ENCODE data around the gene NCK2. TPM values are rescaled to one million over a fixed set of nuclear protein-coding genes. Genes with fewer than 3 reads are reported as not detected.

Gene NCK2
- total and polyA plus RNA-seq, 9 of the 15 experiments (the other 6 are each of a cell fraction or from before 2014, with no cell fraction given) = 0.90 to 27.9 (median 15.9) TPM

GRCh38 chr2:105779394-105779793, 34.7 kb downstream of the NCK2 start:
- Histone ChIP-seq H3K9me3 (replicated peaks; ENCODE audit: control insufficient read depth, insufficient read depth, low read depth, low read length) (no peaks in the 10 kb centered on the region), H3K4me2 (ENCODE audit: insufficient read depth, low read length) (no peak overlapping the region), H3K9ac (ENCODE audit: insufficient read depth in 1 of 2, low read depth in 2 of 2, low read length in 2 of 2) (no peak overlapping the region; a peak in 1 of 4 replicates), H3K79me2 (ENCODE audit: control insufficient read depth, insufficient read depth, low read length) (no peaks in the 10 kb centered on the region), H3K27me3 (ENCODE audit: control insufficient read depth in 2 of 2, insufficient read depth in 2 of 2, low read length in 2 of 2) (no peaks in the 10 kb centered on the region), H2AFZ (ENCODE audit: low read depth, low read length) (no peak overlapping the region), H4K20me1 (replicated peaks; ENCODE audit: control insufficient read depth, insufficient read depth, low read length) (peaks cover 9% of the 10 kb centered on the region), H3K27ac (ENCODE audit: extremely low read depth, low read depth, low read length) (no peak overlapping the region), H3K36me3 (ENCODE audit: control insufficient read depth, insufficient read depth, low read length) (no peaks in the 10 kb centered on the region), H3K9me1 (ENCODE audit: control insufficient read depth, insufficient read depth, low read length) (no peaks in the 10 kb centered on the region), H3K4me3 (no peak overlapping the region), H3K4me1 (replicated peaks in 1 of 2; ENCODE audit: control insufficient read depth in 2 of 2, insufficient read depth in 2 of 2, low read length in 2 of 2) (peaks cover 0 to 3% of the 10 kb centered on the region in 2 experiments; a peak in 2 of 5 replicates)
- BruUV-seq (replicated peaks) = no TSS peak
- intact Hi-C loops (cut with micrococcal nuclease) = no loop called here
- no peak for DNase-seq (ENCODE audit: extremely low read depth in 1 of 4, low spot score in 3 of 4)
- no peak for FAIRE-seq
- POLR2A ChIA-PET = interaction anchor here (0.6 to 0.7 kb wide), 2 partner anchors 24 to 43 kb away, joined by 3 to 4 read pairs; no protein-coding TSS in a partner anchor
- 63% methylated on average over 4 of the region's 5 CpGs for WGBS (ENCODE audit: insufficient coverage, low coverage, missing lambda C conversion rate)
- no peak for ATAC-seq
- in situ Hi-C loops (cut with MboI) = no loop called here
- CTCF ChIA-PET (ENCODE audit: low intra/inter-chr PET ratio) = no interaction called here
- TF ChIP-seq NFIX (CRISPR knock-in tag; IDR thresholded peaks at IDR 0.05; ENCODE audit: low read depth) (no peak), RAD51 (IDR thresholded peaks at IDR 0.05; ENCODE audit: borderline replicate concordance, low read depth) (no peak), GABPB1 (CRISPR knock-in tag; IDR thresholded peaks at IDR 0.05) (no peak), ZNF518B (CRISPR knock-in tag; IDR thresholded peaks at IDR 0.05) (no peak), PCBP2 (IDR thresholded peaks at IDR 0.05; ENCODE audit: low read depth, low read length, poor library complexity, severe bottlenecking) (no peak), TFAP4 (CRISPR knock-in tag; IDR thresholded peaks at IDR 0.05; ENCODE audit: borderline replicate concordance) (no peak), RREB1 (CRISPR knock-in tag; IDR thresholded peaks at IDR 0.05) (no peak), NFATC3 (IDR thresholded peaks at IDR 0.05) (no peak), STAT5A (IDR thresholded peaks at IDR 0.05; ENCODE audit: borderline replicate concordance, low read length) (no peak), HIVEP1 (CRISPR knock-in tag; IDR thresholded peaks at IDR 0.05) (no peak)

Measured in K562 (cell line).